Thyroid gland (tissue), 4 donors: ENCODE measurements around the gene GLCE.

Source experiments
- CTCF ChIP-seq, 6 experiments: fragments of 200-600 bp in 3 of 6; fragments of 450-650 bp in 3 of 6; sonication (generic) in 3 of 6; IDR thresholded peaks; one replicate each; pipeline ENCODE4 v1.5.1; 2016 to 2019; ENCODE audit warnings: antibody characterized with exemption in 6 of 6, mild to moderate bottlenecking in 2 of 6, inconsistent platforms in 1 of 6, moderate library complexity in 1 of 6
- POLR2A ChIP-seq, 2 donors: fragments of 450-650 bp; IDR thresholded peaks; one replicate each; pipeline ENCODE4 v1.6.1; 2017; ENCODE audit warnings: antibody characterized with exemption in 2 of 2, mild to moderate bottlenecking in 2 of 2, moderate library complexity in 1 of 2

- TF ChIP-seq CTCF (IDR thresholded peaks at IDR 0.05) (no peak), POLR2A (IDR thresholded peaks at IDR 0.05) (no peak)
These were observed 143.7 kb downstream of the GLCE start for GRCh38 chr15:69304182-69304545.
